HEK293 (cell line): ENCODE results near the gene UNC5B.

Experiments used
- HIC1 ChIP-seq: fragments of 450-650 bp; formaldehyde crosslinking; IDR thresholded peaks from 2 replicates; pipeline ENCODE4 v1.5.1; 2016; ENCODE audit warnings: missing biosample characterization, missing genetic modification characterization
- SP3 ChIP-seq: fragments of 450-650 bp; formaldehyde crosslinking; IDR thresholded peaks from 2 replicates; pipeline ENCODE4 v1.5.1; 2016; ENCODE audit warnings: missing biosample characterization, missing genetic modification characterization

DNA sequence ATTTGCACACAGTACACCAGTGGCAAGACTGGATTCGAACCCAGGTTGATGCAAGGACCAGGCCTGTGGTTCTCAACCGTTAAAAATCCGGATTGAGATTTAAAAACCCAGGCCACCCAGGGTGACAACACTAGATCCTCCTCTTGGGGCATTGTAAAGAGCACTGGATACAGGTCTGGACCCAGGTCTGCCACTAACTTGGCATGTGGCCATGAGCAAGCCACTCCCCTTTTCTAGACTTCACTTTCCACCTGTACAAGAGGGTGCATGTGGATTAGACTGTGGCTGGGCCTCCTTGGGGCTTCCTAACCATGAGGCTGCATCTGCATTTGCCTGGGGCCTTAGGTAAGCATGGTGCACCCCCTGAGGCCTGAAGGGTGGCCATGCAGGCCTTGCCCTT lies 85.0 kb downstream of the UNC5B start:
- no peak for TF ChIP-seq HIC1 (tag by site-specific recombination)
- TF ChIP-seq SP3 (tag by site-specific recombination), result no peak
